Stimulated activated CD4-positive, alpha-beta T cell treated with anti-CD3 and anti-CD28 coated beads, Interleukin-4, amount 100 ng/mL, for 1 hour (primary cell): ENCODE results near the gene KCNMA1.

ENCODE experiments used
- DNase-seq: peaks from one replicate; pipeline ENCODE4 v3.0.0-alpha.2; 2020

KCNMA1 gene

DNA sequence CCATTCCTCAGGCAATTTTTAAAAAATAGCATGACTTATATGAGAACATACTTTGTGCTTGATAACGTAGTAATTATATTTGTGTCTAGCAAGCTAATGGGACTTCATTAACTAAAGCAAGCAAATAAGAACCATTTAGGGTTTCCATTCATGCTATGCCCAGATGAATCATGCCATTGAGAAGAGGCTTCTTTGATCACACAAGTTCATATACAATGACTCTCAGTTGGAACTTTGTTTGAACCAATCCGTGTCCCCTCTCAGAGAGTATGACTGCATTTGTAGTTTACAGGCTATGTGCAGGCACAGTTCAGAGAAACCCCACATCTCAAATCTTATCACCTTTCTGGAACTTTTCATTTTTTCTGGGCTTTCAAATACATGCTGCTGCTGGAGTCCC, 614.2 kb downstream of the KCNMA1 start:
- DNase-seq: no peak

DNA sequence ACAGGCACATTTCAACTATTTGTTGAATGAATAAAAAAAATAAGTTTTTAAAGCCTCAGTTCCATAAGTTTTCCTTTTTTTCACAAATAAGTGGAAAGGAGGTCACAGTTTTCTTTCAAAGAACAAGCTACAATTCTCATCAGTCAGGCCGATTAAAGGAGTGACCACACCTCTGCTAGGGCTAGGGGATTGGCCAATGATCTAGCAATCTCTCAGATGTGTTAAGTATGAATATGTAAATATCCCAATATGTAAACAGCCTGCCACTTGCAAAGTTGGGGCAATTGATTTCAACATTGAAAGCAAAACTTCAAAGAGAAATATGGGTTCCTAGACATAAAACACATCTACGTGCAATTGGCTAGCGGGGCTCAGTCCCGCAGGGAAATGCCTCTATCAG, 614.9 kb downstream of the KCNMA1 start:
- no peak for DNase-seq

GRCh38 chr10:77021966-77022490, 615.6 kb downstream of the KCNMA1 start:
- DNase-seq: no peak

GRCh38 chr10:77020426-77021040, 617.1 kb downstream of the KCNMA1 start:
- DNase-seq: no peak

DNA sequence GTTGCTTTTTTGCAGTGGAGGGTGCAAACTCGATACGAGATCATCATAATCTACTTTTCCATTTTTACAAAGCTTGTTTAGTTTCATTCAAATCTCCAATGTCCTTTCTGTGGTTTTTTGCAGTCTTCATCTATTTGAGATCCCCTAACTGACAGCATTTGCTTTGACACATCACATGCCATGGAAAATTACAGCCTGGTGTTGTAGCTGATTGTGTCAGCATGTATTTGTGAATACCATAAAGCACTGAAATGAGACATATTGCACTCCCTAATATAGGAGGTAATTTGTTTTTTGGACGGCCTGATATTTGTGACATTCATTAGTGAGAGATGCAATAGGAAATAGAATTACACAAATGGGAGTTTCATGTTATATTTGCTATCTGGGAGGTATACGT, 620.8 kb downstream of the KCNMA1 start:
- DNase-seq: no peak

- no peak for DNase-seq
These were observed 621.3 kb downstream of the KCNMA1 start for GRCh38 chr10:77016278-77016815.

DNA sequence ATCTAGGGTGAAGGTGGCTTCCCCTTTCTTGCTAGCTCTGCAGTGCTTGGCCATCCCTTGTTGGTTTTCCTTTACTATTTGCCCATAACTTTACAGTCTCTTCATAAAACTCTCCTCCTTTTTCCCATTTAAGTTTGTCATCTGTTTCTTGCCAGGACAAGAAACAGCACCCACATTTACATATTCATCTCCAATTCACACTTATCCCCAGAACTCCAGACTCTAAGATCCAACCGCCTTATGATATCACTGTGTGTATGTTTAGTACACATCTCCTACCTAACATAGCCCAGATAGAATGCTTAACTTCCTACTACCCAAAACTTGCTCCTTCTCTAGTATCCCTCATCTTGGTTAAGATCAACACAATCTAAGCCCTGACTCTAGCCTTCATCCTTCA, 622.2 kb downstream of the KCNMA1 start:
- DNase-seq: no peak

DNA sequence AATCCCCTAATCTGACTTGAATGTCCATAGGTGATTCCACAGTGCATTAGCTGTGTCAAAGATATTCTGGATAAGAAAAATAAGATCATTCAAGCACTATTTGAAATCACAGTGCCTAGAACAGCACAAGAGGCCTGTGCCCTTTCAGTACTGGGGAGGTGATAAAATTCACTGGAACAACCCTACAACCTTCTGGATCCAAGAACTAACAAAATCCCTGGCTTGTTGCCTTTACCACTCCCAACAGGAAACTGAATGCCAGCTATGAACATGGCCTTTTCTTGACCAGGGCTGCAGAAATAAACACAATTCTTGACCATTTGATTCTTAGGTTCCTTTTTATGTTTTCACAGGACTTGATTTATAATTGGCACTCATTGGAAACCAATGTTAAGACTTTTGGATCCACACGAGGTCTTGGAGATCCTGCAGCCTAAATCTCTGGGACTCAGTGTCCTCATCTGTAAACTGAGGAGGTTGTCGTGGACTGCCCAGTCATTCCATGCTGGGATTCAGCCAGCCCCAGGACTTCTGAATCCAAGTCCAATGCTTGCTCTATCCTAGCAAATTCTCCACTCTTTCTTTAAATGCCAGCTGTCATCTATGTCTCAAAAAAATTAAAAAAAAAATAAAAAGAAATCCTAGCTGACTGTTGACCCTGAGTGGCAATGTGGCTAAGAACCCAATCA, 624.7 kb downstream of the KCNMA1 start:
- DNase-seq: no peak

DNA sequence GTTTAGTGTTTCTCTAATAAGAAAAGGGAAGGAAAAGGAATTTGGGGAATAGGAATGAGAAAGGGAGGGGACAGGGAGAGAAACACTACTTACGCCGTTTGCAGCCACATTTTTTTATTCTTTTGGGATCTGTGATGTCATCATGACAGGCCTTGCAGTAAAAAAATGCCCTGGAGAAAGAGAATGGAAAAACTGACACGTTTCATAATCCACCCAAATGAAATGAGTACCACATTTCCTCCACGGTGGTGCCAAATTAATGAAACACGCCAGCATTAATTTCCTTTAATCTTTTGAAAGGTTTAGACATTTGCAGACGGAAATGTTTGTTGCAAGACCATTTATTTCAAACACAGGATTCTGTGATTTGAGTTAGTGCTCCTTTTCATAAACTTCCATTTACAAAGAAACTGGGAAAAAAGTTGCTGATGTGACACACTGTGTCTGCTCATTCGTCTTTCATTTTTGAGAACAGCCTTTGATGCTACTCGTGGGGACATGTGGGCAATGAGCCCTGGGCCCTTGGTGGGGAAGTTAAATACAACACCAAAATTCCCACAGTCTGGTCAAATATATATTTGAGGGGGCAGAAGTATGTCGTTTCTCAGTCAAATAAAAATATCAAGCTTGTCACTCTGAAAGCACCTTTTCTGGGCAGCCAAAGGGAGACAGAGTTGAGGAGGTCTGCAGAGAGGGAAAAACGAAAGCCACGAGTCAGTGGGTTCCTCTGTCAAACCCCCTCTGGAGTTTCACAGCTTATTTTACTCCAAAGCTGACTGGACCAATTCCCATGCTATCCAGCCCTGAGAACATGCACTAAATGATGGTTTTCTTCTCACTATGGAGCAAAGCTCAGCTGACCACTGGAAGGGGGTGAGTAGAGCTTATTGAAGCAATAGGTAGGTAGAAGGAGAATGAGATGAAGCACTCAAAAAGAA, 625.5 kb downstream of the KCNMA1 start:
- no peak for DNase-seq

- no peak for DNase-seq
These were observed 627.2 kb downstream of the KCNMA1 start for GRCh38 chr10:77010430-77010829.

- no peak for DNase-seq
These were observed 629.8 kb downstream of the KCNMA1 start for GRCh38 chr10:77007834-77008233.

DNA sequence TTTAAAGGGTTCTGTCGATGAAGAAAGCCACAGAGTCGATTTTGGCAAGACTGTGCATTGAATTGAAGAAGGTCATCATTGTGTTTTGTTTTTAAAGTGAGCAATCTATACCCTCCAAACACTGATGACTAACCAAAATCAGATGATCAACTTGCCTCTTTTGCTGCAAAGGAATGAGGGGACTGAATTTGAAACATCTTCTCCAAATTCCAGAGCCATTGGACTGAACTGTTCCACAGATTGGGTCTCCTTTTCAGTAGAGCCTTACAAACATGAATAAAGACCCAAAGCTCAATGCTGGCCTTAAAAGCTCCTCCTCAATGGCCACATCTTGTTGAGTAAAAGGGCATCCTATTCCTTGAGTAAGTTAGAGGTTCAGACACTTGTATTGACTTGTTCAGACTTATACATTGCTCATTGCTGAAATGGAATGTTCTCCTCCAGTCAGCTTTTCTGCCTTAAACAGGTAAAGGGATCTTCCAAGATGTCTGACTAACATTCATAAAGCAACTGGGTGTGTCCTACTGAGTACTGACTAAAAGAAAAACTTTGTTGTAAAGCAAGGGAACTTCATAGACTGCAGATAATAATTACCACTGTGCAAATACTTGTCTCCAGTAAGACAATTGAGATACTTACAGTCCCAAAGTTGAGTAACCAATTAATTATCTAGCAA, 630.6 kb downstream of the KCNMA1 start:
- DNase-seq: no peak

DNA sequence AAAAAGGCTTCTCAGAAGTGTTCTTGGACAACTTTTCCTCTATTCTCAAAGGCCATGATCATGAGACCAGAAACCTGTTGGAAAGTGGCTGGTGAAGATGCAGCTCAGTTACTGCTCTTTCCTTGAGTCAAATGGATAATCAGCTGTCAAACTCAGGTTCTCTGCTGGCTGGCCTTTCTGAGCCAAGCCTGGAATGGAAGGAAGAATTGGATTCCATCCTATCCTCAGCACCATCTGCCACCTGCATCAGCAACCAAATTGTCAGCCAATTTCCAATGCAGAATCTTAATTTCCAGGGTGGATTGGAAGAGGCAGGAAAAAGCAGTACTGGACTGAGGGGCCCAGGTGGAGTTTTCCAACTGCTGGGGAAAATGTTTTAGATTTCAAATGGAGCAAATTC, 631.7 kb downstream of the KCNMA1 start:
- DNase-seq: no peak

DNA sequence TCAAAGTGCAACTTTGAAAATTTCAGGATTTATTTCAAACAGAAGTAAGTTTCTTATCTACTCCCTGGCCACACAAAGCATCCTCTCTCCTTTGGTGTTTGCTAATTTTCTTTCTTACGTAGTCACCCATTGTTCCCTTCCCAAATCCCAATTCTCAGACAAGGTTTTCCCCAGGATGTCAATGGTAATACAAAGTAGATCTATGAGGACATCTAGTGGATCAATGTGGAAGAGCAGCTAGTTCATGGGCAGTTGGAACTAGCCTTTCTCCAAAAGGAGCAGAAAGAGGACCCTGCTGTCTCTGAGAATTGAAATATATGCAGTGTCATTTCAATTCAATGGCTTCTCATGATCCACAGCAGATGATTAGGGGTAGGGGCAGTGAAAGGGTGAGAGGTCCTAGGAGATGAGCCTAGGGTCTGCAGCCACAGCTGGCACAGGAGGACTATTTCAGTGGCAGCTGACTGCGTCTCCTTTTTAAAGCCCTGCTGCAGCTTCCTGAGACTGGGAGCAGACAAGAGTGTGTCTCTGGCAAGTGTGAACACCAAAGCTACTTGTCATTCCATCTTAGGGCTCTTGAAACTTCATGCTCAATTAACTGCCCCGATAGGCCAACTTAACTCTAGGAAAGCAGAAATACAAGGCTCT, 632.6 kb downstream of the KCNMA1 start:
- no peak for DNase-seq

GRCh38 chr10:77002872-77003271, 634.7 kb downstream of the KCNMA1 start:
- DNase-seq: no peak

GRCh38 chr10:77001206-77001605, 636.4 kb downstream of the KCNMA1 start:
- DNase-seq: no peak

GRCh38 chr10:76998451-76998850, 639.2 kb downstream of the KCNMA1 start:
- DNase-seq: no peak

DNA sequence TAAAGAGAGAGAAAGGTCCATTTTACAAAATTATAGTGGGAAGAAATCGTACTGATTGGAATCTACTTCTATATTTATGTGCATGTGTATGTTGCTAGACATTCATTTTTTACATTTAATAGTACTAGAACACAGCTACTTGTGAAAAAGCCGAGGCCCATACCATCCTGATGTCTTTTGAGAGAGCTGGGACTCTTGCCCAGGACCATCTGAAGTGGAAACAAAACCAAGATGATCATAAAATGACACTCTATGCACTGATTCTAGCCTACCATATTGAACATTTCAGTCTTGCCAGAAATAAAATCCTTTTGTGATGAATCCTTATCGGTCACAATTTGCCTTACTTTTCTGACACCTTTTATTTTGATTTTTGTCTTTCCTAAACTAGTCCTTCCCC, 640.0 kb downstream of the KCNMA1 start:
- no peak for DNase-seq

DNA sequence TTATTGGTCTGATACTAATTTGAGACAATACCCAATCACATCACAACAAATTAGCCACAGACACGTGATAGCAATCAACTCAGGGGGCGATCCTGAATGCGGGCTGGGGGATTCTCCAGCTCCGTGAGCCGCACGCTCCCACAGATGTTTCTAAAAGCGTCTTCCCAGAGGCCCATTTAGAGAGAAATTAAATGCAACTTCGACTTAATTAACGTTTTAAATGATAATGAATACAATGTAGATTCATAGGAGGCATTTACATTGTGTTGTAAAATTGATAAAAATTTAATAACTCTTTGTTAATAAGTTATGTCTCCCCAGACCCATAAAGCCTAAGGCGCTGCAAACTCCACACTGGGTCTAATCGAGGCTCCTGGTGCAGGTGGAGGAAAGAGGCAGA, 642.6 kb downstream of the KCNMA1 start:
- no peak for DNase-seq

DNA sequence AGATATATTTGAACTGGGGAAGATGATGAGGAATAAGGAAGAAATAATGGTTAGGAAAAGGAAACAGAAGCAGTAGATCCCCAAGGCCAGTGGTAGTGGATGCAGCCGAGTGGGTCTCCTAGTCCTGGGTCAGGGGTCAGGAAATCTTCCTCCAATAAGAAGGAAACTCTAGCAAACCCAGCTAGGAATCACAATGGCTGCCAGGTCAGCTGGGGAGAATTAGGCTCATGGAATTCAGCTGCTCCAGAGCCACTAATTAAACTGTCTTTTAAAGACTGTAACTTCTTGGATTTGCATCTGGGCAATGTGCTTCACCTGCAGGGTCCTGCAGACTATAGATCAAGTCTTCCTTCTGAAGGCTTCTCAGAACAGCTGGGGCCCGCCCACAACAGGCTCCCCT, 644.4 kb downstream of the KCNMA1 start:
- DNase-seq: no peak

GRCh38 chr10:76992467-76992866, 645.1 kb downstream of the KCNMA1 start:
- DNase-seq: no peak

- no peak for DNase-seq
These were observed 646.0 kb downstream of the KCNMA1 start for GRCh38 chr10:76991621-76992020.
